K562 (cell line): ENCODE measurements around the gene SHC1. TPM values are rescaled to one million over a fixed set of nuclear protein-coding genes. Genes with fewer than 3 reads are reported as not detected.
A peak's percentile ranks its signal among the peaks of the same experiment; 100 is the strongest.

Experiments
- ATAC-seq: fragments of 200-7000 bp; cut with Tn5 transposase; 3 replicates; pipeline ENCODE4 v1.9.1; 2020; ENCODE audit warnings: moderate library complexity
- BruUV-seq: library from RNA; stranded (reverse); fragments of 400-500 nt; replicated peaks from 2 replicates; lab custom pipeline; 2021; lab: Mats Ljungman, UMichigan
- CTCF ChIA-PET: fragments of 300-600 bp; formaldehyde crosslinking; extraction: SDS; loops from one replicate; lab custom pipeline; 2021; ENCODE audit warnings: low intra/inter-chr PET ratio; lab: Yijun Ruan, JAX
- POLR2A ChIA-PET: fragments of 300-600, 350-650 bp; sonication (Branson Sonifier 250); formaldehyde crosslinking; extraction: SDS; loops from one replicate; lab custom pipeline; 2021; ENCODE audit warnings: antibody characterized with exemption, inconsistent platforms; lab: Yijun Ruan, JAX
- DNase-seq, 4 experiments: peaks; one replicate each; pipeline versions ENCODE4 v3.0.0 to v3.0.0-alpha.2; 2011 to 2018; ENCODE audit warnings: low spot score in 3 of 4, mixed read lengths in 3 of 4; ENCODE audit errors: extremely low read depth in 1 of 4
- FAIRE-seq: peaks from 2 replicates; lab custom pipeline; 2011; peaks lifted over from hg19 to GRCh38; lab: Jason Lieb, UNC
- H2AFZ ChIP-seq: 2 replicates; pipeline ENCODE4 v1.6.0; 2011; ENCODE audit warnings: low read depth, low read length, control low read depth, inconsistent platforms
- H3K27ac ChIP-seq: fragments of 200-600 bp; 3 replicates; pipeline ENCODE4 v1.8.0; 2011; ENCODE audit warnings: low read depth, mild to moderate bottlenecking, control low read depth, inconsistent platforms, low read length, moderate library complexity, mixed read lengths; ENCODE audit errors: extremely low read depth
- H3K27me3 ChIP-seq, 2 experiments: fragments of 300-600 bp in 1 of 2; 2 replicates in 1 of 2; 3 replicates in 1 of 2; pipeline versions ENCODE4 v1.6.0 to v1.8.0; 2011; ENCODE audit warnings: inconsistent platforms in 2 of 2, low read length in 2 of 2, mild to moderate bottlenecking in 1 of 2, mixed read lengths in 1 of 2, moderate library complexity in 1 of 2; ENCODE audit not compliant: control insufficient read depth in 2 of 2, insufficient read depth in 2 of 2
- H3K36me3 ChIP-seq: fragments of 300-600 bp; 3 replicates; pipeline ENCODE4 v1.8.0; 2011; ENCODE audit warnings: mild to moderate bottlenecking, low read length, inconsistent platforms; ENCODE audit not compliant: control insufficient read depth, insufficient read depth
- H3K4me1 ChIP-seq, 2 experiments: fragments of 200-600 bp in 1 of 2; replicated peaks in 1 of 2; 2 replicates in 1 of 2; 3 replicates in 1 of 2; pipeline versions ENCODE4 v1.5.1 to v1.8.0; 2011; ENCODE audit warnings: inconsistent platforms in 2 of 2, low read length in 2 of 2, mild to moderate bottlenecking in 1 of 2, mixed read lengths in 1 of 2, moderate library complexity in 1 of 2; ENCODE audit not compliant: control insufficient read depth in 2 of 2, insufficient read depth in 2 of 2
- H3K4me2 ChIP-seq: 2 replicates; pipeline ENCODE4 v1.6.1; 2011; ENCODE audit warnings: low read length, control low read depth, inconsistent platforms, mixed read lengths; ENCODE audit not compliant: insufficient read depth
- H3K4me3 ChIP-seq: fragments of 200-600 bp; sonication (generic), shearing (Covaris generic); 2 replicates; pipeline ENCODE4 v1.5.1; 2016; ENCODE audit warnings: control low read depth, inconsistent platforms
- H3K79me2 ChIP-seq: fragments of 200-600 bp; 3 replicates; pipeline ENCODE4 v1.8.0; 2011; ENCODE audit warnings: low read length, inconsistent platforms; ENCODE audit not compliant: control insufficient read depth, insufficient read depth
- H3K9ac ChIP-seq, 2 experiments: 2 replicates each; pipeline versions ENCODE4 v1.6.0 to v1.6.1; 2011; ENCODE audit warnings: low read depth in 2 of 2, low read length in 2 of 2, control low read depth in 1 of 2, inconsistent platforms in 1 of 2, mild to moderate bottlenecking in 1 of 2, mixed read lengths in 1 of 2; ENCODE audit not compliant: insufficient read depth in 1 of 2
- H3K9me1 ChIP-seq: one replicate; pipeline ENCODE4 v1.6.0; 2011; ENCODE audit warnings: inconsistent platforms, mild to moderate bottlenecking, low read length, moderate library complexity; ENCODE audit not compliant: control insufficient read depth, insufficient read depth
- H3K9me3 ChIP-seq: replicated peaks from 2 replicates; pipeline ENCODE4 v1.5.1; 2011; ENCODE audit warnings: low read depth, low read length, inconsistent platforms; ENCODE audit not compliant: control insufficient read depth, insufficient read depth
- H4K20me1 ChIP-seq: replicated peaks from 2 replicates; pipeline ENCODE4 v1.6.1; 2011; ENCODE audit warnings: low read length, inconsistent platforms, mixed read lengths; ENCODE audit not compliant: control insufficient read depth, insufficient read depth
- ATF1 ChIP-seq, 2 experiments: fragments of 450-650 bp in 1 of 2; IDR thresholded peaks; 2 replicates each; pipeline ENCODE4 v1.6.1; 2016; ENCODE audit warnings: missing compliant biosample characterization in 1 of 2, missing genetic modification characterization in 1 of 2
- SP2 ChIP-seq: IDR thresholded peaks from 2 replicates; pipeline ENCODE4 v1.6.1; 2011; ENCODE audit warnings: mild to moderate bottlenecking, low read depth, low read length, moderate library complexity; ENCODE audit not compliant: poor library complexity, severe bottlenecking; ENCODE audit errors: extremely low read depth
- ZNF121 ChIP-seq: sonication (generic); formaldehyde crosslinking; conservative IDR thresholded peaks from 2 replicates; pipeline ENCODE4 v1.8.0; 2022; ENCODE audit warnings: missing genetic modification reagents
- WGBS: fragments of 100-300 bp; shearing (Covaris generic); methylation state at CpG from one replicate; pipeline ENCODE4 v1.1.6; 2016; ENCODE audit warnings: low coverage, mixed read lengths; ENCODE audit not compliant: insufficient coverage; ENCODE audit errors: missing lambda C conversion rate; 5-methylcytosine and 5-hydroxymethylcytosine counted together
- in situ Hi-C: fragments of 300-500 bp; cut with MboI; formaldehyde crosslinking; loops from 4 replicates; pipeline ENCODE4 v1.15.0; 2018; ENCODE audit warnings: inconsistent platforms, mixed read lengths
- intact Hi-C: fragments of 100-400 bp; cut with micrococcal nuclease; formaldehyde crosslinking; loops from 2 replicates; pipeline ENCODE4 v1.14.2; 2022
- polyA plus RNA-seq, 8 experiments: library from polyadenylated mRNA; depleted of rRNA in 4 of 8; stranded (reverse) in 5 of 8; unstranded in 3 of 8; fragments of >200 nt; fragmentation: Nextera tagmentation in 2 of 8; fragmentation: Illumina TruSeq in 1 of 8; extraction: Ambion mirVana in 2 of 8; extraction: Trizol in 1 of 8; gene quantifications; 2 replicates each; pipeline versions ENCODE4 v1.2.1 to v1.2.3, GENCODE V29; 2011 to 2014; ENCODE audit warnings: inconsistent platforms in 1 of 8, missing spikeins in 1 of 8
- total RNA-seq, 7 experiments: library from RNA; depleted of rRNA in 6 of 7; stranded (reverse); fragments of >200 nt in 6 of 7; fragmentation: Illumina TruSeq in 2 of 7; extraction: Trizol in 2 of 7; gene quantifications; 2 replicates each; pipeline versions ENCODE4 v1.2.1 to v1.2.3, GENCODE V29; 2011 to 2021; ENCODE audit warnings: low replicate concordance in 1 of 7

SHC1 gene
- total and polyA plus RNA-seq, 9 of the 15 experiments (the other 6 are each of a cell fraction or from before 2014, with no cell fraction given): 4.1 to 113 (median 51.9) TPM

GRCh38 chr1:154938604-154939399, 31.7 kb downstream of the SHC1 start:
- ChIA-PET CTCF (no interaction called here), POLR2A (interaction anchor here (0.6 to 1.3 kb wide), 5 partner anchors 10 to 533 kb away, joined by 3 to 4 read pairs (median 3); no protein-coding TSS in a partner anchor)
- Histone ChIP-seq H3K9me3 (no peaks in the 10 kb centered on the region), H3K27me3 (no peaks in the 10 kb centered on the region), H4K20me1 (no peaks in the 10 kb centered on the region), H3K27ac (no peak overlapping the region), H2AFZ (no peak overlapping the region), H3K36me3 (no peaks in the 10 kb centered on the region), H3K9ac (peak overlapping the region in 1 of 2 experiments; percentile 64; a peak in 1 of 4 replicates), H3K9me1 (no peaks in the 10 kb centered on the region), H3K79me2 (peaks cover 3% of the 10 kb centered on the region; the same call in 1 of the 3 replicates), H3K4me2 (no peak overlapping the region), H3K4me1 (peaks cover 30 to 41% of the 10 kb centered on the region in 2 experiments; a peak in 4 of 5 replicates), H3K4me3 (no peak overlapping the region)
- ATAC-seq: no peak
- DNase-seq: peak in 1 of 4 experiments; percentile 34
- in situ Hi-C loops: no loop called here
- TF ChIP-seq SP2: no peak
- peak; percentile 91 for TF ChIP-seq ZNF121 (CRISPR knock-in tag)
- TF ChIP-seq ATF1 (CRISPR knock-in tag; IDR thresholded peaks at IDR 0.05): no peak
- TF ChIP-seq ATF1 (tag; IDR thresholded peaks at IDR 0.05): peak; percentile 32; the same call in 1 of the 2 replicates
- BruUV-seq: no TSS peak
- WGBS: 84% methylated on average over 7 of the region's 7 CpGs
- FAIRE-seq: no peak
- intact Hi-C loops: loop anchor here (5.0 kb wide), 1 partner anchor 167 kb away; no protein-coding TSS in a partner anchor
